Kidney (tissue), 14 donors: ENCODE data around the gene PIK3R3. TPM values are rescaled to one million over a fixed set of nuclear protein-coding genes. Genes with fewer than 3 reads are reported as not detected.

Experiments
- DNase-seq, 5 donors: peaks; one replicate each; pipeline ENCODE4 v3.0.0-alpha.2; 2013 to 2020
- FAIRE-seq: peaks from 2 replicates; lab custom pipeline; 2012; peaks lifted over from hg19 to GRCh38; lab: Jason Lieb, UNC
- H3K27ac ChIP-seq, 2 donors: one replicate each; pipeline ENCODE4 v1.7.0; 2013; ENCODE audit warnings: low read depth in 2 of 2, low read length in 2 of 2, inconsistent platforms in 1 of 2
- H3K27me3 ChIP-seq: one replicate; pipeline ENCODE4 v1.7.1; 2013; ENCODE audit warnings: low read length, inconsistent platforms; ENCODE audit not compliant: control insufficient read depth, insufficient read depth
- H3K36me3 ChIP-seq, 3 donors: one replicate each; pipeline versions ENCODE4 v1.7.0 to v1.7.1; 2013; ENCODE audit warnings: low read length in 3 of 3, control low read depth in 1 of 3, inconsistent platforms in 1 of 3; ENCODE audit not compliant: insufficient read depth in 3 of 3, control insufficient read depth in 2 of 3
- H3K4me1 ChIP-seq, 3 donors: one replicate each; pipeline versions ENCODE4 v1.7.0 to v1.7.1; 2013; ENCODE audit warnings: low read length in 3 of 3, inconsistent platforms in 1 of 3, low read depth in 1 of 3; ENCODE audit not compliant: control insufficient read depth in 2 of 3, insufficient read depth in 2 of 3
- H3K4me3 ChIP-seq, 3 donors: one replicate each; pipeline versions ENCODE4 v1.7.0 to v1.8.1; 2013; ENCODE audit warnings: low read length in 3 of 3, control low read depth in 1 of 3, inconsistent platforms in 1 of 3
- H3K9ac ChIP-seq, 3 donors: one replicate each; pipeline versions ENCODE4 v1.7.0 to v1.7.1; 2013; ENCODE audit warnings: low read length in 3 of 3, control low read depth in 1 of 3, inconsistent platforms in 1 of 3
- H3K9me3 ChIP-seq, 3 donors: one replicate each; pipeline versions ENCODE4 v1.7.0 to v1.7.1; 2013; ENCODE audit warnings: low read length in 3 of 3, control low read depth in 1 of 3, inconsistent platforms in 1 of 3; ENCODE audit not compliant: control insufficient read depth in 2 of 3, insufficient read depth in 1 of 3
- intact Hi-C: fragments of 100-400 bp; cut with DNase I; formaldehyde crosslinking; loops from one replicate; pipeline ENCODE4 v1.11.1; 2022
- polyA plus RNA-seq: library from polyadenylated mRNA; stranded (reverse); fragments of 350-450 nt; fragmentation: Illumina TruSeq; extraction: RNeasy Lipid Tissue Mini Kit (QIAGEN cat#74804); gene quantifications from one replicate; pipeline ENCODE4 v1.2.3, GENCODE V29; 2014; ENCODE audit warnings: low read depth, low replicate concordance; ENCODE audit not compliant: insufficient read depth
- total RNA-seq: library from RNA; stranded (reverse); fragmentation: NEBNext Ultra II Directional; extraction: Animal tissue kit (Norgen Biotek cat#: 25700); gene quantifications from one replicate; pipeline ENCODE4 v1.2.1, GENCODE V29; 2021
- TF ChIP-seq, protein P1 (sequence below): IDR thresholded peaks from 3 replicates; pipeline ENCODE4 v1.5.1; 2012; ENCODE audit warnings: mild to moderate bottlenecking, moderate library complexity, borderline replicate concordance; ENCODE audit not compliant: insufficient read depth; ENCODE audit errors: extremely low read depth
- donor health status: control.
- donor health status: control.
- donor health status: control.
- donor health status: control.
- donor health status: control.
- donor health status: DM: yes; HTN: yes; CAD: no.
- donor health status: Normal renal cell carcinoma (clear cell type).

Gene PIK3R3
- total and polyA plus RNA-seq, 2 donors from 2014 or later = 9.7 to 44.2 TPM

DNA sequence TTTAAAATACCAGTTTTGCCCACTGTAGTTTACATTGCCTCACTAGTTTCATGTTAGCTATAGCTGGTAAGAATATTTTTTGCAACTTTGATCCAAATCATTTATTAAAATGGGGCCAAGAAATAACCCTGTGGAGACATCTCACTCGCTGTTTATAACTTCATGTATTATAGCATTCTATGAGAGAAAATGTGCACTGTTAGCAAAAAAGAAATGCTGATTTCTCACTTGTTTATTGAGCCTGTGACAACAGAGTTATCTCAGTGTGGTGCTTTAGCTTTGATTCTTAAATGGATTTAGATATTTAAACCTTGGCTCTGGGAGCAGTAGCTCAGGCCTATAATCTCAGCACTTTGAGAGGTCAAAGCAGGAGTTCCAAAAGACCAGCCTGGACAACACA, 127.9 kb downstream of the PIK3R3 start:
- intact Hi-C loops = no loop called here
- H3K4me1 ChIP-seq = no peaks in the 10 kb centered on the region
- H3K27me3 ChIP-seq = no peaks in the 10 kb centered on the region
- FAIRE-seq (no peak), DNase-seq (no peak)
- no peak overlapping the region for H3K4me3 ChIP-seq
- peaks cover 4 to 17% (median 16%) of the 10 kb centered on the region in 3 donors for H3K36me3 ChIP-seq
- no peak overlapping the region for H3K9ac ChIP-seq
- TF ChIP-seq, protein P1, sequence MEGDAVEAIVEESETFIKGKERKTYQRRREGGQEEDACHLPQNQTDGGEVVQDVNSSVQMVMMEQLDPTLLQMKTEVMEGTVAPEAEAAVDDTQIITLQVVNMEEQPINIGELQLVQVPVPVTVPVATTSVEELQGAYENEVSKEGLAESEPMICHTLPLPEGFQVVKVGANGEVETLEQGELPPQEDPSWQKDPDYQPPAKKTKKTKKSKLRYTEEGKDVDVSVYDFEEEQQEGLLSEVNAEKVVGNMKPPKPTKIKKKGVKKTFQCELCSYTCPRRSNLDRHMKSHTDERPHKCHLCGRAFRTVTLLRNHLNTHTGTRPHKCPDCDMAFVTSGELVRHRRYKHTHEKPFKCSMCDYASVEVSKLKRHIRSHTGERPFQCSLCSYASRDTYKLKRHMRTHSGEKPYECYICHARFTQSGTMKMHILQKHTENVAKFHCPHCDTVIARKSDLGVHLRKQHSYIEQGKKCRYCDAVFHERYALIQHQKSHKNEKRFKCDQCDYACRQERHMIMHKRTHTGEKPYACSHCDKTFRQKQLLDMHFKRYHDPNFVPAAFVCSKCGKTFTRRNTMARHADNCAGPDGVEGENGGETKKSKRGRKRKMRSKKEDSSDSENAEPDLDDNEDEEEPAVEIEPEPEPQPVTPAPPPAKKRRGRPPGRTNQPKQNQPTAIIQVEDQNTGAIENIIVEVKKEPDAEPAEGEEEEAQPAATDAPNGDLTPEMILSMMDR = no peak
- no peak overlapping the region for H3K27ac ChIP-seq
- no peaks in the 10 kb centered on the region for H3K9me3 ChIP-seq

DNA sequence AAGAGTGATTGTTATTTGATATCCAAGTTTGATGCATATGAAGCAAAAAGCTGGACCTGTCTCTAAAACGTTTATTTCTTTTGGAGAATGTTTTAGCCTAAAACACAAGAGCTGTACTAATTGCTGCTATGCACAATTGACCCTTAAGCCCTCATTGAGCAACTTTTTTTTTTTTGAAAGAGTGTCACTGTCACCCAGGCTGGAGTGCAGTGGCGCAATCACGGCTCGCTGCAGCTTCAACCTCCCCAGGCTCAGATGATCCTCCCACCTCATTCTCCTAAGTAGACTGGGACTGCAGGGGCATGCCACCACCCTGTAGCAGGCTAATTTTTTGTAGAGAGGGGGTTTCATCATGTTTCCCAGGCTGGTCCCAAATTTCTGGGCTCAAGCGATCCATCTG, 129.1 kb downstream of the PIK3R3 start:
- Histone ChIP-seq H3K4me1 (no peaks in the 10 kb centered on the region), H3K27me3 (no peaks in the 10 kb centered on the region), H3K9me3 (no peaks in the 10 kb centered on the region), H3K9ac (no peak overlapping the region), H3K27ac (no peak overlapping the region), H3K4me3 (no peak overlapping the region), H3K36me3 (peaks cover 3 to 12% (median 8%) of the 10 kb centered on the region in 3 donors)
- intact Hi-C loops = no loop called here
- TF ChIP-seq, protein P1 = no peak
- FAIRE-seq (no peak), DNase-seq (no peak)

DNA sequence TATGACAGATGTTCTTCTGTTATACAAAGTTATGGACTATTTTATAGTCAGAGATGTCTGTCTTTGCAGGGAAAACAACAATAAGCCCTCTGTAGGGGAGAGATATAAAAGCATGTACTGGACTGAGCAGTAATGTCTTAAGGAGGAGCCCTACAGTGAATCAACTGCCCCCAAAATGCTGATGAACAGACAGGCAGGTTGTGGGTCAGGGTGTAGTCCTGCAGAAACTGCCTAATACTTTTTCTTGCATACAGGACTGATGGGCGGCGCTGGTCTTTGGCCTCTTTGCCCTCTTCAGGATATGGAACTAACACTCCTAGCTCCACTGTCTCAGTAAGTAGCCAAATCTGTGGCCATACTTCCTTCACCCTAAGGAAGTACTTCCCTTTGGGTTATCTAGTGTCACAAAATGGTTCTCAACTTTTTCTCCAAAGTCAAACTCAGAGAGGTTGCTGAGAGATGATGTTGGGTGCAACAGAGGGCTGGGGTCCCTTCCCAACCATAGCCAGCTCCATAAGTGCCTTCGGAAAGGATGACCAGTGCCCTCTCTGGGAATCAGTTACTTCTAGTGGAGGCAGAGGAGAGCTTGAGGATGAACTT, 129.8 kb downstream of the PIK3R3 start:
- H3K9ac ChIP-seq = no peak overlapping the region
- H3K9me3 ChIP-seq = no peaks in the 10 kb centered on the region
- H3K36me3 ChIP-seq = peaks cover 3 to 8% (median 5%) of the 10 kb centered on the region in 3 donors
- H3K4me3 ChIP-seq = no peak overlapping the region
- no peaks in the 10 kb centered on the region for H3K4me1 ChIP-seq
- H3K27me3 ChIP-seq = no peaks in the 10 kb centered on the region
- intact Hi-C loops = no loop called here
- TF ChIP-seq, protein P1 = no peak
- H3K27ac ChIP-seq = no peak overlapping the region
- no peak for DNase-seq
- no peak for FAIRE-seq
